SU-DHL-6 (cell line): ENCODE measurements around the gene ATP5PD.

ENCODE experiments used
- H2AFZ ChIP-seq: fragments of 200-600 bp; sonication (generic); 2 replicates; pipeline ENCODE4 v1.6.1; 2014; ENCODE audit warnings: low read depth, mild to moderate bottlenecking, moderate library complexity, mixed read lengths, antibody characterized with exemption, low read length; ENCODE audit not compliant: severe bottlenecking
- H3F3A ChIP-seq: fragments of 200-600 bp; shearing (Covaris generic); 2 replicates; pipeline ENCODE4 v1.6.0; 2016; ENCODE audit warnings: antibody characterized with exemption, mild to moderate bottlenecking; ENCODE audit not compliant: insufficient read depth
- H3K27ac ChIP-seq: fragments of 200-600 bp; sonication (generic); 2 replicates; pipeline ENCODE4 v1.5.1; 2016; ENCODE audit warnings: low read depth, mild to moderate bottlenecking, low read length, moderate library complexity, mixed read lengths
- H3K27me3 ChIP-seq: fragments of 200-600 bp; sonication (generic), shearing (Covaris generic); 2 replicates; pipeline ENCODE4 v1.6.0; 2014; ENCODE audit warnings: mild to moderate bottlenecking, low read length
- H3K36me3 ChIP-seq: fragments of 200-600 bp; sonication (generic); 2 replicates; pipeline ENCODE4 v1.6.1; 2014; ENCODE audit warnings: mild to moderate bottlenecking, low read length, mixed read lengths
- H3K4me2 ChIP-seq: fragments of 300-600, 200-600 bp; shearing (Covaris generic), sonication (generic); 2 replicates; pipeline ENCODE4 v1.6.0; 2014; ENCODE audit warnings: low read length, low read depth, mild to moderate bottlenecking; ENCODE audit not compliant: poor library complexity, severe bottlenecking
- H3K4me3 ChIP-seq: fragments of 200-600 bp; sonication (generic); 2 replicates; pipeline ENCODE4 v1.5.1; 2014; ENCODE audit warnings: antibody characterized with exemption, low read length, mild to moderate bottlenecking, mixed read lengths; ENCODE audit not compliant: insufficient read depth, poor library complexity, severe bottlenecking
- H3K79me2 ChIP-seq: fragments of 200-600 bp; sonication (generic); 2 replicates; pipeline ENCODE4 v1.6.1; 2014; ENCODE audit warnings: mild to moderate bottlenecking, low read length, moderate library complexity; ENCODE audit not compliant: insufficient read depth
- H3K9ac ChIP-seq: fragments of 200-600 bp; sonication (generic); 2 replicates; pipeline ENCODE4 v1.7.0; 2014; ENCODE audit warnings: mild to moderate bottlenecking, low read length
- H3K9me2 ChIP-seq: fragments of 200-600 bp; sonication (generic); replicated peaks from 2 replicates; pipeline ENCODE4 v1.6.1; 2014; ENCODE audit warnings: low read length; ENCODE audit not compliant: insufficient read depth
- H3K9me3 ChIP-seq: fragments of 200-600 bp; sonication (generic); 2 replicates; pipeline ENCODE4 v1.6.1; 2014; ENCODE audit warnings: low read length, mixed read lengths; ENCODE audit not compliant: insufficient read depth
- H4K20me1 ChIP-seq: fragments of 200-600 bp; sonication (generic); 2 replicates; pipeline ENCODE4 v1.6.1; 2014; ENCODE audit warnings: low read depth, mild to moderate bottlenecking, antibody characterized with exemption, low read length, moderate library complexity, mixed read lengths
- EZH2phosphoT487 ChIP-seq: fragments of 200-600 bp; sonication (generic), shearing (Covaris generic); conservative IDR thresholded peaks from 2 replicates; pipeline ENCODE4 v1.6.1; 2018; ENCODE audit warnings: mild to moderate bottlenecking, antibody characterized with exemption, low read length, moderate library complexity, mixed read lengths
- TF ChIP-seq, protein P1 (sequence below): fragments of 200-600 bp; sonication (generic); IDR thresholded peaks from one replicate; pipeline ENCODE4 v1.5.1; 2017; ENCODE audit warnings: antibody characterized with exemption, mild to moderate bottlenecking, low read length, moderate library complexity; ENCODE audit not compliant: insufficient read depth, poor library complexity, severe bottlenecking

The ATP5PD gene

DNA sequence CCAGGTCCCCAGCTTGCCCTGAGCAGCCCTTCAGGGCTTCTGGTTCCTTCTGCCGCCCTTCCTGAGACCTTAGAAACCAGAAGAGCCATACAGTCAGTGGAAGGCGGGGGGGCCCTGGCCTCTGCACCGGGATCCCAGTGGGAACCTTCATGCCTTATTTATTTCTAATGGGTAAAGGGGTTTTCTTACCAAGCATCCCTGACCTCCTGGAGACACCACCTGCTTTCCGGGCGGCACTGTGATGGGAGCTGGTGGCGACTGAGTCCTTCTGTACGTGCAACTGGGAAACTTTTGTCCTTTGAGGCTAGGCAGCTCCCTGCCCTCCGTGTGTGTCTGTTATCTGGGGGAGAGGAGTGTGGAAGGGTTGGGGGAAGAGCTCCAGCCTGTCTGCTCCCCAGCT, 41.5 kb downstream of the ATP5PD start:
- Histone ChIP-seq H3K4me2 (no peak overlapping the region), H4K20me1 (no peaks in the 10 kb centered on the region), H3F3A (no peaks in the 10 kb centered on the region), H3K27ac (no peak overlapping the region), H3K27me3 (no peaks in the 10 kb centered on the region), H3K9me2 (no peaks in the 10 kb centered on the region), H3K36me3 (no peaks in the 10 kb centered on the region), H3K4me3 (no peak overlapping the region), H3K9ac (no peak overlapping the region), H3K9me3 (no peaks in the 10 kb centered on the region), H3K79me2 (no peaks in the 10 kb centered on the region), H2AFZ (no peak overlapping the region)
- TF ChIP-seq EZH2phosphoT487 = no peak
- TF ChIP-seq, protein P1, sequence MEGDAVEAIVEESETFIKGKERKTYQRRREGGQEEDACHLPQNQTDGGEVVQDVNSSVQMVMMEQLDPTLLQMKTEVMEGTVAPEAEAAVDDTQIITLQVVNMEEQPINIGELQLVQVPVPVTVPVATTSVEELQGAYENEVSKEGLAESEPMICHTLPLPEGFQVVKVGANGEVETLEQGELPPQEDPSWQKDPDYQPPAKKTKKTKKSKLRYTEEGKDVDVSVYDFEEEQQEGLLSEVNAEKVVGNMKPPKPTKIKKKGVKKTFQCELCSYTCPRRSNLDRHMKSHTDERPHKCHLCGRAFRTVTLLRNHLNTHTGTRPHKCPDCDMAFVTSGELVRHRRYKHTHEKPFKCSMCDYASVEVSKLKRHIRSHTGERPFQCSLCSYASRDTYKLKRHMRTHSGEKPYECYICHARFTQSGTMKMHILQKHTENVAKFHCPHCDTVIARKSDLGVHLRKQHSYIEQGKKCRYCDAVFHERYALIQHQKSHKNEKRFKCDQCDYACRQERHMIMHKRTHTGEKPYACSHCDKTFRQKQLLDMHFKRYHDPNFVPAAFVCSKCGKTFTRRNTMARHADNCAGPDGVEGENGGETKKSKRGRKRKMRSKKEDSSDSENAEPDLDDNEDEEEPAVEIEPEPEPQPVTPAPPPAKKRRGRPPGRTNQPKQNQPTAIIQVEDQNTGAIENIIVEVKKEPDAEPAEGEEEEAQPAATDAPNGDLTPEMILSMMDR = no peak

GRCh38 chr17:75004371-75004770, 42.4 kb downstream of the ATP5PD start:
- H3K27ac ChIP-seq = no peak overlapping the region
- no peaks in the 10 kb centered on the region for H3K27me3 ChIP-seq
- H2AFZ ChIP-seq = no peak overlapping the region
- no peak overlapping the region for H3K4me3 ChIP-seq
- no peaks in the 10 kb centered on the region for H3K36me3 ChIP-seq
- H4K20me1 ChIP-seq = no peaks in the 10 kb centered on the region
- H3F3A ChIP-seq = no peaks in the 10 kb centered on the region
- no peaks in the 10 kb centered on the region for H3K79me2 ChIP-seq
- no peaks in the 10 kb centered on the region for H3K9me3 ChIP-seq
- H3K9me2 ChIP-seq = no peaks in the 10 kb centered on the region
- TF ChIP-seq, protein P1 = no peak
- TF ChIP-seq EZH2phosphoT487 = no peak
- no peak overlapping the region for H3K4me2 ChIP-seq
- H3K9ac ChIP-seq = no peak overlapping the region

- H3K9ac ChIP-seq = no peak overlapping the region
- H3K36me3 ChIP-seq = no peaks in the 10 kb centered on the region
- no peak overlapping the region for H3K27ac ChIP-seq
- no peaks in the 10 kb centered on the region for H3K9me2 ChIP-seq
- TF ChIP-seq EZH2phosphoT487 = no peak
- TF ChIP-seq, protein P1 = no peak
- H3K4me3 ChIP-seq = no peak overlapping the region
- no peaks in the 10 kb centered on the region for H3K79me2 ChIP-seq
- no peaks in the 10 kb centered on the region for H4K20me1 ChIP-seq
- no peaks in the 10 kb centered on the region for H3F3A ChIP-seq
- no peak overlapping the region for H2AFZ ChIP-seq
- no peak overlapping the region for H3K4me2 ChIP-seq
- H3K27me3 ChIP-seq = no peaks in the 10 kb centered on the region
- H3K9me3 ChIP-seq = no peaks in the 10 kb centered on the region
Observed at GRCh38 chr17:75003957-75004355, 42.8 kb downstream of the ATP5PD start.
